Adipocyte (in vitro differentiated cells): ENCODE data around the gene IFNLR1.

Experiments used
- DNase-seq: peaks from one replicate; pipeline ENCODE4 v3.0.0-alpha.2; 2015; ENCODE audit warnings: low read depth
- H3K27me3 ChIP-seq: replicated peaks from 2 replicates; pipeline ENCODE4 v1.7.0; 2013; ENCODE audit warnings: mild to moderate bottlenecking, low read length, moderate library complexity; ENCODE audit not compliant: control insufficient read depth, insufficient read depth
- H3K36me3 ChIP-seq: 2 replicates; pipeline ENCODE4 v1.7.0; 2013; ENCODE audit warnings: low read length, mild to moderate bottlenecking, moderate library complexity; ENCODE audit not compliant: control insufficient read depth, insufficient read depth, severe bottlenecking
- H3K4me1 ChIP-seq: 2 replicates; pipeline ENCODE4 v1.7.0; 2013; ENCODE audit warnings: mild to moderate bottlenecking, low read length, moderate library complexity; ENCODE audit not compliant: control insufficient read depth, insufficient read depth
- H3K4me3 ChIP-seq: 2 replicates; pipeline ENCODE4 v1.7.0; 2013; ENCODE audit warnings: mild to moderate bottlenecking, low read length, moderate library complexity
- H3K9ac ChIP-seq: 2 replicates; pipeline ENCODE4 v1.7.0; 2013; ENCODE audit warnings: mild to moderate bottlenecking, low read length, moderate library complexity
- H3K9me3 ChIP-seq: 2 replicates; pipeline ENCODE4 v1.7.0; 2013; ENCODE audit warnings: mild to moderate bottlenecking, low read length, moderate library complexity; ENCODE audit not compliant: control insufficient read depth

Gene IFNLR1

GRCh38 chr1:24173638-24174575 is 13.2 kb downstream of the IFNLR1 start:
- peaks cover 9% of the 10 kb centered on the region for H3K9me3 ChIP-seq
- no peaks in the 10 kb centered on the region for H3K4me1 ChIP-seq
- no peak overlapping the region for H3K4me3 ChIP-seq
- peaks cover 23% of the 10 kb centered on the region for H3K27me3 ChIP-seq
- H3K9ac ChIP-seq: no peak overlapping the region
- DNase-seq: no peak
- no peaks in the 10 kb centered on the region for H3K36me3 ChIP-seq

DNA sequence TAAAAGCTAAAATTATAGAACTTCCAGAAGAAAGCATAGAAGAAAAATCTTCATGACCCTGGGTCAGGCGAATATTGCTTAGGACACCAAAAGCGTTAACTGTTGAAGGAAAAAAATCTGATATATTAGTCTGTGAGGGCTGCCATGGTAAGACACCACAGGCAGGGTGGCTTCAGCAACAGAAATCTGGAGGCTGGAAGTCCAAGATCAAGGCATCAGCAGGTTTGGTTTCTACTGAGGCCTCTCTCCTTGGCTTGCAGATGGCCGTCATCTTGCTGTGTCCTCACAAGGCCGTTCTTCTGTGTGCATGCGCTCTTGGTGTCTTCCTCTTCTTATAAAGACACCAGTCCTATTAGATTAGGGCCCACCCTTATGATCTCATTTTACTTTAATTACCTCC is 14.5 kb downstream of the IFNLR1 start:
- H3K27me3 ChIP-seq: peaks cover 27% of the 10 kb centered on the region

GRCh38 chr1:24169286-24169685 is 17.8 kb downstream of the IFNLR1 start:
- no peak for DNase-seq
- Histone ChIP-seq H3K36me3 (no peaks in the 10 kb centered on the region), H3K4me1 (no peaks in the 10 kb centered on the region), H3K27me3 (peaks cover 35% of the 10 kb centered on the region), H3K4me3 (no peak overlapping the region), H3K9me3 (peaks cover 5% of the 10 kb centered on the region), H3K9ac (no peak overlapping the region)

More for the DNA sequence above, 14.5 kb downstream of the IFNLR1 start:
- Histone ChIP-seq H3K4me3 (no peak overlapping the region), H3K36me3 (no peaks in the 10 kb centered on the region), H3K9me3 (peaks cover 9% of the 10 kb centered on the region), H3K4me1 (no peaks in the 10 kb centered on the region), H3K9ac (no peak overlapping the region)
- no peak for DNase-seq

GRCh38 chr1:24168245-24168644 is 18.8 kb downstream of the IFNLR1 start:
- H3K4me1 ChIP-seq: no peaks in the 10 kb centered on the region
- no peak overlapping the region for H3K4me3 ChIP-seq
- H3K9ac ChIP-seq: no peak overlapping the region
- H3K36me3 ChIP-seq: no peaks in the 10 kb centered on the region
- peaks cover 41% of the 10 kb centered on the region for H3K27me3 ChIP-seq
- H3K9me3 ChIP-seq: no peaks in the 10 kb centered on the region
- DNase-seq: no peak

- Histone ChIP-seq H3K36me3 (no peaks in the 10 kb centered on the region), H3K9ac (no peak overlapping the region), H3K4me1 (no peaks in the 10 kb centered on the region), H3K4me3 (no peak overlapping the region), H3K9me3 (no peaks in the 10 kb centered on the region), H3K27me3 (peaks cover 43% of the 10 kb centered on the region)
- DNase-seq: no peak
Observed at GRCh38 chr1:24167008-24167407, 20.1 kb downstream of the IFNLR1 start.

DNA sequence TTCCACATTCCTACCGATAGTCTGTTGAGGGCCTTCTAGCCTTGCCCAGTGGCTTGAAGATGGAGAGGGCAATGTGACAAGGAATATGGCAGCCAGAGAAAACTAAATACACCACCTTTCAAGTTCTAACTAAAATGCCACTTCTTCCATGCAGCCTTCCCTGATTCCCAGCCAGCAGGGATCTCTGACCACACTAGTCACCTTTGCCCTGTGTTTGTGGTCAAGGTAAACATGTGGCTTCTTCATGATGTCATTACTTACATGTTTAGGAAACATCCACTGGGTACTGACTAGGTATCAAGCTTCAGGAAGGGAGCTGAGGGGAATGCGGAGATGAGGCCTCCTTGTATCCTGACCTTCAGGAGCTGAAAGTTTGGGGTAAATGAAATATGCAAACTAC is 21.6 kb downstream of the IFNLR1 start:
- no peaks in the 10 kb centered on the region for H3K4me1 ChIP-seq
- H3K9ac ChIP-seq: no peak overlapping the region
- no peaks in the 10 kb centered on the region for H3K9me3 ChIP-seq
- no peaks in the 10 kb centered on the region for H3K36me3 ChIP-seq
- no peak overlapping the region for H3K4me3 ChIP-seq
- H3K27me3 ChIP-seq: peaks cover 58% of the 10 kb centered on the region
- DNase-seq: no peak

DNA sequence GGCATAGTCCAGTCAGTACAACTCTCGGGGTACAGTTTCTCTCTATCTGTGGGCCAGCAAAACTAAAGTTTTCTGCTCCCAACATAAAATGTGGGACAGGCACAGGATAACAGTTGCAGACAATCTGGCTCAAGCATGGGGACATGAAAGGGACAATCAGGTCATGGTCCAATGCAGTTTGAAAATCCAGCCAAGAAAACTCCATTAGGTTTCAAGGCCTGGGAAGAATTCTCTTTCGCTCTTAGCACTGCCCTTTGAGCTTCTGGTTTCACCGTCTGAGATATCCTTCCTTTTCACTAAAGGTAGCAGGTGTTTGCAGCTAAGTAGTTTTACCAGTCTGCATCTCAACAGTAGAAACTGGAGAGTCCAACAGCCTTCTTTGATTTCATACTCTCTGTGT is 23.1 kb downstream of the IFNLR1 start:
- Histone ChIP-seq H3K36me3 (no peaks in the 10 kb centered on the region), H3K27me3 (peaks cover 61% of the 10 kb centered on the region), H3K9ac (no peak overlapping the region), H3K4me1 (no peaks in the 10 kb centered on the region), H3K9me3 (no peaks in the 10 kb centered on the region), H3K4me3 (no peak overlapping the region)
- DNase-seq: no peak

- no peak for DNase-seq
- Histone ChIP-seq H3K9me3 (no peaks in the 10 kb centered on the region), H3K36me3 (no peaks in the 10 kb centered on the region), H3K4me3 (no peak overlapping the region), H3K27me3 (peaks cover 64% of the 10 kb centered on the region), H3K9ac (no peak overlapping the region), H3K4me1 (no peaks in the 10 kb centered on the region)
Observed at GRCh38 chr1:24162201-24162600, 24.9 kb downstream of the IFNLR1 start.

GRCh38 chr1:24161270-24161669 is 25.8 kb downstream of the IFNLR1 start:
- DNase-seq: no peak
- Histone ChIP-seq H3K36me3 (no peaks in the 10 kb centered on the region), H3K27me3 (peaks cover 68% of the 10 kb centered on the region), H3K9me3 (no peaks in the 10 kb centered on the region), H3K4me3 (no peak overlapping the region), H3K4me1 (no peaks in the 10 kb centered on the region), H3K9ac (no peak overlapping the region)

DNA sequence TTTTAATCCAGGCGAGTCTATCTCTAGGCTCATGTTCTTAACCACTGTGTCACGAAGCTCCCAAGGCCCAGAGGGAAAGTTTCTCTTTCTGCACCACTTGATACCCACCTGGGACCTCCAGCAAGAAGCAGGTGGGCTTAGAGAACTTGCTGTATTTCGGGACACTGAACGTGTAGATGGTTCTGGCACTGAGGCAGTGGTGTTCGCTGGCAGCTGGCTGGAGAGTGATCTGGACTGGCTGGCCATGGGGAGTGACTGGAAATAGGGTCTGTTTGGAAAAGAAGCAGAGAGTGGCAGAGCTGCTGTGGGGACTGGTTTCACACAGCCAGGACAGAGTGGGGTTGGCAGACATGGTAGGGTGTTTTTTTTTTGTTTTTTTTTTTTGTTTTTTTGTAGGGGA is 27.7 kb downstream of the IFNLR1 start:
- no peak for DNase-seq
- Histone ChIP-seq H3K36me3 (no peaks in the 10 kb centered on the region), H3K27me3 (peaks cover 64% of the 10 kb centered on the region), H3K4me1 (no peaks in the 10 kb centered on the region), H3K9ac (no peak overlapping the region), H3K9me3 (no peaks in the 10 kb centered on the region), H3K4me3 (no peak overlapping the region)

- DNase-seq: no peak
- Histone ChIP-seq H3K36me3 (no peaks in the 10 kb centered on the region), H3K27me3 (peaks cover 58% of the 10 kb centered on the region), H3K4me1 (no peaks in the 10 kb centered on the region), H3K9me3 (no peaks in the 10 kb centered on the region), H3K4me3 (no peak overlapping the region), H3K9ac (no peak overlapping the region)
Observed at GRCh38 chr1:24157918-24158481, 29.1 kb downstream of the IFNLR1 start.
